ENCODE measurements around the gene MSANTD7.
"Not testable (repeated sequence)": the region's sequence is repeated elsewhere in the genome, so short reads cannot be mapped to it uniquely, and the experiment has no call there.

The MSANTD7 gene

DNA sequence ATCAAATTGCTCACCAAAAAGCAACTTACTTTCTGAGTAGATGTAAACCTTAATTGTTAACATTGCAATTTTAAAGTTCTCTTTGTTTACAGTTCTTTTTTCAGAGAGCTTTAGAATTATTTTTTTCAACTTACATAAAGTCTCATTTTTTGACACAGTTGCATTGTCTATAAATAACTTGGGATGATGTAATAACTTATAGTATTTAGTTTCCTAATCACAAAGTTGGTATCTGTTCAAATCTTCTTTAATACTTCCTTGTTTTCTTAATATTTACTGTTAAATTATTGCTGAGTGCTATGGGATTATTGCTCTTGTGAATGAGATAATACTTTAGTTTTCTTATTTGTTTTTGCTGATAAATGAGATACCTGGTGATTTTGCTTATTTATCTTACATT lies 21.7 kb downstream of the MSANTD7 start:
- no peak overlapping the region for H3K4me3 ChIP-seq (ENCODE audit: insufficient read depth, low read depth, low read length)
- H3K27me3 ChIP-seq (ENCODE audit: control insufficient read depth, insufficient read depth, low read length, poor library complexity, severe bottlenecking), result no peaks in the 10 kb centered on the region
- H3K4me1 ChIP-seq (ENCODE audit: control insufficient read depth, insufficient read depth, low read length), result no peaks in the 10 kb centered on the region
- H3K9me3 ChIP-seq (ENCODE audit: control insufficient read depth, low read length), result no peaks in the 10 kb centered on the region
- no peak overlapping the region for H3K27ac ChIP-seq (ENCODE audit: insufficient read depth, low read depth, low read length, poor library complexity, severe bottlenecking)
- peaks cover 10% of the 10 kb centered on the region for H3K36me3 ChIP-seq (ENCODE audit: control insufficient read depth, insufficient read depth, low read length)

- Histone ChIP-seq H3K4me1 (ENCODE audit: control insufficient read depth, insufficient read depth, low read length) (no peaks in the 10 kb centered on the region), H3K4me3 (ENCODE audit: insufficient read depth, low read depth, low read length) (no peak overlapping the region), H3K27ac (ENCODE audit: insufficient read depth, low read depth, low read length, poor library complexity, severe bottlenecking) (no peak overlapping the region), H3K9me3 (ENCODE audit: control insufficient read depth, low read length) (no peaks in the 10 kb centered on the region), H3K36me3 (ENCODE audit: control insufficient read depth, insufficient read depth, low read length) (peaks cover 10% of the 10 kb centered on the region), H3K27me3 (ENCODE audit: control insufficient read depth, insufficient read depth, low read length, poor library complexity, severe bottlenecking) (no peaks in the 10 kb centered on the region)
- WGBS, 2 experiments, result 95 to 96% methylated on average over 1 of the region's 1 CpG
Measured at GRCh38 chr10:14860791-14861190, 22.7 kb downstream of the MSANTD7 start.

DNA sequence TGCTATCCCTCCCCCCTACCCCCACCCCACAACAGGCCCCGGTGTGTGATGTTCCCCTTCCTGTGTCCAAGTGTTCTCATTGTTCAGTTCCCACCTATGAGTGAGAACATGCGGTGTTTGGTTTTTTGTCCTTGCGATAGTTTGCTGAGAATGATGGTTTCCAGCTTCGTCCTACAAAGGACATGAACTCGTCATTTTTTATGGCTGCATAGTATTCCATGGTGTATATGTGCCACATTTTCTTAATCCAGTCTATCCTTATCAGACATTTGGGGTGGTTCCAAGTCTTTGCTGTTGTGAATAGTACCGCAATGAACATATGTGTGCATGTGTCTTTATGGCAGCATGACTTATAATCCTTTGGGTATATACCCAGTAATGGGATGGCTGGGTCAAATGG lies 26.4 kb downstream of the MSANTD7 start:
- not testable (repeated sequence) for H3K9me3 ChIP-seq (ENCODE audit: control insufficient read depth, low read length); H3K4me1 ChIP-seq (ENCODE audit: control insufficient read depth, insufficient read depth, low read length); H3K27ac ChIP-seq (ENCODE audit: insufficient read depth, low read depth, low read length, poor library complexity, severe bottlenecking); H3K4me3 ChIP-seq (ENCODE audit: insufficient read depth, low read depth, low read length); H3K36me3 ChIP-seq (ENCODE audit: control insufficient read depth, insufficient read depth, low read length); H3K27me3 ChIP-seq (ENCODE audit: control insufficient read depth, insufficient read depth, low read length, poor library complexity, severe bottlenecking)
- 90 to 97% methylated on average over 5 of the region's 6 CpGs for WGBS, 2 experiments

- not testable (repeated sequence) for H3K27ac ChIP-seq (ENCODE audit: insufficient read depth, low read depth, low read length, poor library complexity, severe bottlenecking); H3K4me1 ChIP-seq (ENCODE audit: control insufficient read depth, insufficient read depth, low read length); H3K27me3 ChIP-seq (ENCODE audit: control insufficient read depth, insufficient read depth, low read length, poor library complexity, severe bottlenecking); H3K36me3 ChIP-seq (ENCODE audit: control insufficient read depth, insufficient read depth, low read length); H3K4me3 ChIP-seq (ENCODE audit: insufficient read depth, low read depth, low read length); H3K9me3 ChIP-seq (ENCODE audit: control insufficient read depth, low read length)
- 78 to 85% methylated on average over 1 of the region's 3 CpGs for WGBS, 2 experiments
Measured at GRCh38 chr10:14864871-14865270, 26.8 kb downstream of the MSANTD7 start.

GRCh38 chr10:14873090-14873760 lies 35.1 kb downstream of the MSANTD7 start:
- no peaks in the 10 kb centered on the region for H3K36me3 ChIP-seq (ENCODE audit: control insufficient read depth, insufficient read depth, low read length)
- H3K9me3 ChIP-seq (ENCODE audit: control insufficient read depth, low read length), result no peaks in the 10 kb centered on the region
- 95% methylated on average over 1 to 2 of the region's 2 CpGs for WGBS, 2 experiments
- H3K27ac ChIP-seq (ENCODE audit: insufficient read depth, low read depth, low read length, poor library complexity, severe bottlenecking), result no peak overlapping the region
- no peak overlapping the region for H3K4me3 ChIP-seq (ENCODE audit: insufficient read depth, low read depth, low read length)
- no peaks in the 10 kb centered on the region for H3K4me1 ChIP-seq (ENCODE audit: control insufficient read depth, insufficient read depth, low read length)
- H3K27me3 ChIP-seq (ENCODE audit: control insufficient read depth, insufficient read depth, low read length, poor library complexity, severe bottlenecking), result no peaks in the 10 kb centered on the region

- Histone ChIP-seq H3K4me1 (ENCODE audit: control insufficient read depth, insufficient read depth, low read length) (no peaks in the 10 kb centered on the region), H3K4me3 (ENCODE audit: insufficient read depth, low read depth, low read length) (no peak overlapping the region), H3K27ac (ENCODE audit: insufficient read depth, low read depth, low read length, poor library complexity, severe bottlenecking) (no peak overlapping the region), H3K9me3 (ENCODE audit: control insufficient read depth, low read length) (no peaks in the 10 kb centered on the region), H3K36me3 (ENCODE audit: control insufficient read depth, insufficient read depth, low read length) (no peaks in the 10 kb centered on the region), H3K27me3 (ENCODE audit: control insufficient read depth, insufficient read depth, low read length, poor library complexity, severe bottlenecking) (no peaks in the 10 kb centered on the region)
- 95 to 96% methylated on average over 12 of the region's 12 CpGs for WGBS, 2 experiments
Measured at GRCh38 chr10:14875941-14876340, 37.8 kb downstream of the MSANTD7 start.

GRCh38 chr10:14876764-14877163 lies 38.7 kb downstream of the MSANTD7 start:
- Histone ChIP-seq H3K9me3 (ENCODE audit: control insufficient read depth, low read length) (no peaks in the 10 kb centered on the region), H3K27ac (ENCODE audit: insufficient read depth, low read depth, low read length, poor library complexity, severe bottlenecking) (no peak overlapping the region), H3K36me3 (ENCODE audit: control insufficient read depth, insufficient read depth, low read length) (no peaks in the 10 kb centered on the region), H3K4me3 (ENCODE audit: insufficient read depth, low read depth, low read length) (no peak overlapping the region), H3K4me1 (ENCODE audit: control insufficient read depth, insufficient read depth, low read length) (no peaks in the 10 kb centered on the region), H3K27me3 (ENCODE audit: control insufficient read depth, insufficient read depth, low read length, poor library complexity, severe bottlenecking) (no peaks in the 10 kb centered on the region)
- WGBS, 2 experiments, result 93% methylated on average over 9 of the region's 9 CpGs

GRCh38 chr10:14878266-14879123 lies 40.4 kb downstream of the MSANTD7 start, which contains the start of gene SUV39H2:
TSS of gene SUV39H2 (plus strand) at chr10:14878866. CDS start at chr10:14878889, 23 bp downstream.
- no peaks in the 10 kb centered on the region for H3K9me3 ChIP-seq (ENCODE audit: control insufficient read depth, low read length)

GRCh38 chr10:14879124-14879927 lies 41.2 kb downstream of the MSANTD7 start:
- Histone ChIP-seq H3K4me1 (ENCODE audit: control insufficient read depth, insufficient read depth, low read length) (no peaks in the 10 kb centered on the region), H3K4me3 (ENCODE audit: insufficient read depth, low read depth, low read length) (peak overlapping the region; percentile 94), H3K9me3 (ENCODE audit: control insufficient read depth, low read length) (no peaks in the 10 kb centered on the region), H3K27ac (ENCODE audit: insufficient read depth, low read depth, low read length, poor library complexity, severe bottlenecking) (peak overlapping the region; percentile 97), H3K27me3 (ENCODE audit: control insufficient read depth, insufficient read depth, low read length, poor library complexity, severe bottlenecking) (no peaks in the 10 kb centered on the region), H3K36me3 (ENCODE audit: control insufficient read depth, insufficient read depth, low read length) (no peaks in the 10 kb centered on the region)
- WGBS, 2 experiments, result 0 to 1% methylated on average over 58 to 60 of the region's 60 CpGs

More at GRCh38 chr10:14878266-14879123, 40.4 kb downstream of the MSANTD7 start, which contains the start of gene SUV39H2:
- Histone ChIP-seq H3K4me1 (ENCODE audit: control insufficient read depth, insufficient read depth, low read length) (no peaks in the 10 kb centered on the region), H3K4me3 (ENCODE audit: insufficient read depth, low read depth, low read length) (peak within 1 kb of the TSS; percentile 94), H3K27me3 (ENCODE audit: control insufficient read depth, insufficient read depth, low read length, poor library complexity, severe bottlenecking) (no peaks in the 10 kb centered on the region), H3K27ac (ENCODE audit: insufficient read depth, low read depth, low read length, poor library complexity, severe bottlenecking) (peak within 1 kb of the TSS; percentile 97), H3K36me3 (ENCODE audit: control insufficient read depth, insufficient read depth, low read length) (no peaks in the 10 kb centered on the region)
- 0% methylated on average over 102 of the region's 102 CpGs for WGBS, 2 experiments

- Histone ChIP-seq H3K4me1 (ENCODE audit: control insufficient read depth, insufficient read depth, low read length) (no peaks in the 10 kb centered on the region), H3K27me3 (ENCODE audit: control insufficient read depth, insufficient read depth, low read length, poor library complexity, severe bottlenecking) (no peaks in the 10 kb centered on the region), H3K4me3 (ENCODE audit: insufficient read depth, low read depth, low read length) (peak overlapping the region; percentile 94), H3K9me3 (ENCODE audit: control insufficient read depth, low read length) (no peaks in the 10 kb centered on the region), H3K27ac (ENCODE audit: insufficient read depth, low read depth, low read length, poor library complexity, severe bottlenecking) (no peak overlapping the region), H3K36me3 (ENCODE audit: control insufficient read depth, insufficient read depth, low read length) (no peaks in the 10 kb centered on the region)
- WGBS, 2 experiments, result 0 to 3% methylated on average over 1 to 4 of the region's 5 CpGs
Measured at GRCh38 chr10:14879928-14880193, 41.8 kb downstream of the MSANTD7 start.

Data from ectodermal cell (in vitro differentiated cells).